HG03060 (cell line): ENCODE measurements around the gene PDE8A.

Experiments used
- ATAC-seq: cut with Tn5 transposase; IDR thresholded peaks from one replicate; pipeline ENCODE4 v1.9.1; 2021; ENCODE audit warnings: low read depth, moderate number of reproducible peaks; ENCODE audit not compliant: unreplicated experiment

Gene PDE8A

GRCh38 chr15:85029221-85029620 is 47.6 kb downstream of the PDE8A start:
- no peak for ATAC-seq

GRCh38 chr15:85030301-85030929 is 48.8 kb downstream of the PDE8A start:
- no peak for ATAC-seq

GRCh38 chr15:85031086-85031943 is 49.7 kb downstream of the PDE8A start:
- ATAC-seq: no peak

- ATAC-seq: no peak
Measured at GRCh38 chr15:85031944-85032558, 50.4 kb downstream of the PDE8A start.

GRCh38 chr15:85033148-85033547 is 51.5 kb downstream of the PDE8A start:
- no peak for ATAC-seq

GRCh38 chr15:85034276-85034675 is 52.6 kb downstream of the PDE8A start:
- no peak for ATAC-seq

- no peak for ATAC-seq
Measured at GRCh38 chr15:85035980-85036379, 54.3 kb downstream of the PDE8A start.

- no peak for ATAC-seq
Measured at GRCh38 chr15:85036716-85037115, 55.1 kb downstream of the PDE8A start.

GRCh38 chr15:85037641-85038040 is 56.0 kb downstream of the PDE8A start:
- ATAC-seq: no peak

- no peak for ATAC-seq
Measured at GRCh38 chr15:85041230-85041629, 59.6 kb downstream of the PDE8A start.

- no peak for ATAC-seq
Measured at GRCh38 chr15:85044251-85044853, 62.7 kb downstream of the PDE8A start.

GRCh38 chr15:85044894-85045293 is 63.2 kb downstream of the PDE8A start:
- ATAC-seq: no peak

- no peak for ATAC-seq
Measured at GRCh38 chr15:85045615-85046014, 64.0 kb downstream of the PDE8A start.

- no peak for ATAC-seq
Measured at GRCh38 chr15:85047271-85047948, 65.8 kb downstream of the PDE8A start.

GRCh38 chr15:85048430-85048829 is 66.8 kb downstream of the PDE8A start:
- no peak for ATAC-seq

- no peak for ATAC-seq
Measured at GRCh38 chr15:85049805-85050204, 68.1 kb downstream of the PDE8A start.

- no peak for ATAC-seq
Measured at GRCh38 chr15:85059734-85060133, 78.1 kb downstream of the PDE8A start.

GRCh38 chr15:85062560-85062959 is 80.9 kb downstream of the PDE8A start:
- ATAC-seq: no peak

GRCh38 chr15:85063088-85063487 is 81.4 kb downstream of the PDE8A start:
- no peak for ATAC-seq

GRCh38 chr15:85063522-85064079 is 81.9 kb downstream of the PDE8A start:
- ATAC-seq: no peak
